ENCODE results near the gene TACC2.
"Not testable (repeated sequence)": the region's sequence is repeated elsewhere in the genome, so short reads cannot be mapped to it uniquely, and the experiment has no call there.

TACC2 gene

DNA sequence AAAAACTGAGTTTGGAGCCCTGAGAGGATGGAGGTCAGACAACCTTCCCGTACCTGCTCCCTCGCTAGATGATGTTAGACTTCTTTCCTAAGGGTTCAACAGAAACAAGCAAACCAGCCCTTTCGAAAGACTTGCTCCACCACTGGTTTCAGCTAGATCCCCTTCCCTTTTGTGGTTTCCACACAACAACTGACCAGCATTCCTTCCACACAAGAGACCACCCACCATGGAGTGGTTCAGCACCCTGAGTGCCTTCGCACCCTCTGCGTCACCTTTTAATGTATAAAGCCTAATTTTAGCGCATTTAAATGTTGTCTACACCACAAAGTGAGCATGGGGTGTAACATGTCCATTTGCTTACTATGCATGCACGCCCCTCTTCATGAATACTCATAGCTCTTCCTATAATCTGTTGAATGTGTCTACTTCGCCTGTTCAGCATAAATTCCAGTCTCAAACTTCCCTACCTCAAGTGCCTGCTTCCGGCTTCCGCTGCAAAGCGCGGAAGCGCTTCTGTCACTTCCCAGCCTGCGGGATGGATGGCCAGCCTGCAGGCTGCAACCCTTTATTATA, 69.0 kb downstream of the TACC2 start:
- no peak overlapping the region for H3K4me3 ChIP-seq (ENCODE audit: low read depth, low read length)
- no peak for DNase-seq (ENCODE audit: low read depth)
- TF ChIP-seq, protein P1, sequence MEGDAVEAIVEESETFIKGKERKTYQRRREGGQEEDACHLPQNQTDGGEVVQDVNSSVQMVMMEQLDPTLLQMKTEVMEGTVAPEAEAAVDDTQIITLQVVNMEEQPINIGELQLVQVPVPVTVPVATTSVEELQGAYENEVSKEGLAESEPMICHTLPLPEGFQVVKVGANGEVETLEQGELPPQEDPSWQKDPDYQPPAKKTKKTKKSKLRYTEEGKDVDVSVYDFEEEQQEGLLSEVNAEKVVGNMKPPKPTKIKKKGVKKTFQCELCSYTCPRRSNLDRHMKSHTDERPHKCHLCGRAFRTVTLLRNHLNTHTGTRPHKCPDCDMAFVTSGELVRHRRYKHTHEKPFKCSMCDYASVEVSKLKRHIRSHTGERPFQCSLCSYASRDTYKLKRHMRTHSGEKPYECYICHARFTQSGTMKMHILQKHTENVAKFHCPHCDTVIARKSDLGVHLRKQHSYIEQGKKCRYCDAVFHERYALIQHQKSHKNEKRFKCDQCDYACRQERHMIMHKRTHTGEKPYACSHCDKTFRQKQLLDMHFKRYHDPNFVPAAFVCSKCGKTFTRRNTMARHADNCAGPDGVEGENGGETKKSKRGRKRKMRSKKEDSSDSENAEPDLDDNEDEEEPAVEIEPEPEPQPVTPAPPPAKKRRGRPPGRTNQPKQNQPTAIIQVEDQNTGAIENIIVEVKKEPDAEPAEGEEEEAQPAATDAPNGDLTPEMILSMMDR (conservative IDR thresholded peaks at IDR 0.05; ENCODE audit: low read depth, low read length) = no peak

DNA sequence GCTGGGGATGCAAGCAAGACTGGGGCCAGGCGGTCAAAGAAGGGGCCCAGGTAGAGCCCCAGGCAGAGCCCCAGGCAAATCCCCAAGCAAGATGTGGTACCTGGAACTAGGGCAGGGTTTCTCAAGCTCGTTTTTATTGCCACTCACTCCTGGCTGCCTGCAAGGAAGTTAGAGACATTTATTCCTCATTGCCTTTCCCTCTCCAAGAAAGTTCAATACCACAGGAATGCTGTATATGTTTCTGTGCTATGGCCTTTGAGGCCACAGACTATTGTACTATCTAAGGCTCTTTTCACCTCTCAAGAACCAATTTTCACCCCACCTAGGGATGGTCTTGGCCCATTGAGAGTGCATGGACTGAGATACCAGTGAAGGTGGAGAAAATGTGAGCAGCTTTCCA, 71.3 kb downstream of the TACC2 start:
- TF ChIP-seq, protein P1 (conservative IDR thresholded peaks at IDR 0.05; ENCODE audit: low read depth, low read length) = no peak
- peak; percentile 46 for DNase-seq (ENCODE audit: low read depth)
- no peak overlapping the region for H3K4me3 ChIP-seq (ENCODE audit: low read depth, low read length)

DNA sequence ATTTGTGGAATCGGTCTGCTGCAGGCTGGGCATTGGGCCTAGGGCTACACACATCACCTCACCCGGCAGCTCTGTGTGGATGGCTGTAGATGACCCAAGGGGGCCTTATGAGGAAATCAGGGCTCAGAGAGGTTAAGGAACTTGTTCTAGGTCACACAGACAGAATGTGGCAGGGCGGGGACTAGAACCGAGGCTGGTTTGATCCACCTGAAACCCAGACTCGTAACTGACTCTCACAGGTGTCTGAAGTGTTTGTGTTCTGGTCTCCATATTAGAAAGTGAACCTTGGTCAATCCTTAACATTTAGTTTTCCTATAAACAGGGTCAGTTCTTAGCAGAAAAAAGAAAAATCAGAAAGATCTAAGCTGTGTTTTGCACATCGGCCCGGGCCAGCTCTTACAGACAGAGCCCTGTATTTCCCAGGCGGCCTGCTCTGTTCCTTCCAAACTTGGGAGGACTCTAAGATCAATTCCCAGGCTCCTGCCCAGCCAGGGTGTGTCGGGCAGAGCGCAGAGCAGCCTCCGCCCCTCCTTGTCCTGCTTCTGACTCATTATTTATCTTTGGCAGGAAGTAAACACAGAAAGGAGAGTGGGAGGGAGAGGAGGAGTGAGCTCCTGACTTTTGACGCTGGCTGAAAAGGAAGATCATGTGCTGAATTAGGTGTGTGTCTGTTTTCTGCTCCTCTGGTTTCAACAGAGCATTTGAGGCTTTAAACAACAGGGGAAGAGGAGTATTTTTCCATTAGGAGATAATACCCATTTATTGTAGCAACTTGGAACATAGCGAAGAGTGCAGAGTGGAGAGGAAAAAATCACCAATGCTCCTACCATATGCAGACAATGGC, 74.1 kb downstream of the TACC2 start:
- TF ChIP-seq, protein P1 (conservative IDR thresholded peaks at IDR 0.05; ENCODE audit: low read depth, low read length) = no peak
- peak; percentile 93 for DNase-seq (ENCODE audit: low read depth)
- H3K4me3 ChIP-seq (ENCODE audit: low read depth, low read length) = no peak overlapping the region

DNA sequence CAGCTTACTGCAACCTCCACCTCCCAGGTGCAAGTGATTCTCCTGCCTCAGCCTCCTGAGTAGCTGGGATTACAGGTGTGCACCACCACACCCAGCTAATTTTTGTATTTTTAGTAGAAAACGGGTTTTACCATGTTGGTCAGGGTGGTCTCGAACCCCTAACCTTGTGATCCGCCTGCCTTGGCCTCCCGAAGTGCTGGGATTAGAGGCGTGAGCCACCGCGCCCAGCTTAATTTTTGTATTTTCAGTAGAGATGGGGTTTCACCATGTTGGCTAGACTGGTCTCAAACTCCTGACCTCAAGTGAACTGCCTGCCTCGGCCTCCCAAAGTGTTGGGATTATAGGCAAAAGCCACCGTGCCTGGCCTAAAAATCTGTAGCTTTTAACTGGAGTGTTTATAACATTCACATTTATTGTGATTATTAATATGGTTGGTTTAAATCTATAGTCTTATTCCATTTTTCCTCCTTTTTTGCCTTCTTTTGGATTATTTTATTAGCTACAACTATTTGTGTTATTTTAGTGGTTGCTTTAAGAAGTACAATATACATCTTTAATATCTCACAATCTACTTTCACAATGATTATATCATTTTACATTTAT, 77.5 kb downstream of the TACC2 start:
- DNase-seq (ENCODE audit: low read depth) = not testable (repeated sequence)

DNA sequence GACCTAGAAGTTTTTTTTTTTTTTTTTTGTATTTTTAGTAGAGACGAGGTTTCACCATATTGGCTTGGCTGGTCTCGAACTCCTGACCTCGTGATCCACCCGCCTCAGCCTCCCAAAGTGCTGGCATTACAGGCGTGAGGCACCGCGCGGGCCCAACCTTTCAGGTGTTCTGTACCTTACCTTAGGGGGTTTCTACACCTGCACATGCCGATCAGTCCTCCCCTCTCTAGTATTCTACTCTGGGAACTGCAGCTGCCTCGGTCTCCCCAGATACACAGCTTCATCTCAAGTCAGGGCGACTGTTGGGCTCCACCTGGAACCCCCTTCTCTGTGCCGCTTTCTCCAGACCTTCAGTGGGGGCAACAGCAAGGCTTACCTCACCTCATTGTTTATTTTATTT, 79.9 kb downstream of the TACC2 start:
- no peak overlapping the region for H3K4me3 ChIP-seq (ENCODE audit: low read depth, low read length)
- no peak for DNase-seq (ENCODE audit: low read depth)
- TF ChIP-seq, protein P1 (conservative IDR thresholded peaks at IDR 0.05; ENCODE audit: low read depth, low read length) = no peak

More for the DNA sequence above, 77.5 kb downstream of the TACC2 start:
- not testable (repeated sequence) for H3K4me3 ChIP-seq (ENCODE audit: low read depth, low read length)

DNA sequence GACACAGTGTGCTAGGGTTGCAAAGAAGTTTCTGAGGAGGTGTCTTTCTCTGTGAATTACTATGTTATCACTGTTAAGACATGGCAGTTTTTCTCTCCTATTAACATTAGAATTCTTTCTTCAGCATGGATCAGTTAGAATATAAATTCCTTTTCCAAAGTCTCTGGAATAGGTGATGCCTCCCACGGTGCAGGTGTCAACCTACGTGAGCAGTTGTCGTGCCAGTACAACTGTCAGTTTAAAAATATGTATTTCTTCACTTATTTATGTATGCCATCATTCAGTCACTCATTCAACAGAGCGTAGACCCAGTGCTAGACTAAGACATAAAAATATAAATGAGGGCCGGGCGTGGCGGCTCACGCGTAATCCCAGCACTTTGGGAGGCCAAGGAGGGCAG, 83.5 kb downstream of the TACC2 start:
- H3K4me3 ChIP-seq (ENCODE audit: low read depth, low read length) = no peak overlapping the region
- no peak for DNase-seq (ENCODE audit: low read depth)
- TF ChIP-seq, protein P1 (conservative IDR thresholded peaks at IDR 0.05; ENCODE audit: low read depth, low read length) = no peak

DNA sequence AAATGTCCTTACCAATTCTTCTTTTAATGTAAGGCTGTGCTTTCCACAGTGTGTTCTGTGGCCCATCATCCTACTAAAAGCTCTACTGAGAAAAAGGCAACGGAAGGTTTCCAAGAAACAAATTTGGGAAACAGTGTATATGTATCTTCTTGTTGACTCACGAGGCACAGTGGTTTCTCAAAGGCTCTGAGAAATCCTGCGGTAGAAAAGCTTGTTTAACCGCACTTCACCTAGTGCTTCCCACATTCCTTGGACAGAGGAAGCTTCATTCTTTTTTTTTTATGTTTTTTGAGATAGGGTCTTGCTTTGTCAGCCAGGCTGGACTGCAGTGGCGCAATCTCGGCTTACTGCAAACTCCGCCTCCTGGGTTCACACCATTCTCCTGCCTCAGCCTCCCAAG, 84.5 kb downstream of the TACC2 start:
- TF ChIP-seq, protein P1 (conservative IDR thresholded peaks at IDR 0.05; ENCODE audit: low read depth, low read length) = no peak
- no peak overlapping the region for H3K4me3 ChIP-seq (ENCODE audit: low read depth, low read length)
- DNase-seq (ENCODE audit: low read depth) = no peak
